K562 (cell line): Measurements from ENCODE around the gene TMEM53. TPM values are rescaled to one million over a fixed set of nuclear protein-coding genes. Genes with fewer than 3 reads are reported as not detected.

ENCODE experiments used
- BRD4 ChIP-seq: fragments of 200-600 bp; sonication (generic); IDR thresholded peaks from 2 replicates; pipeline ENCODE4 v1.6.1; 2017; ENCODE audit warnings: inconsistent platforms
- ETV1 ChIP-seq: fragments of 450-650 bp; conservative IDR thresholded peaks from 2 replicates; pipeline ENCODE4 v1.6.1; 2016; ENCODE audit warnings: missing genetic modification characterization, control low read depth, low read depth, missing compliant biosample characterization
- GATAD2A ChIP-seq: fragments of 450-650 bp; IDR thresholded peaks from 2 replicates; pipeline ENCODE4 v1.6.1; 2017
- KDM4B ChIP-seq, 2 experiments: fragments of 450-650 bp in 1 of 2; sonication (generic) in 1 of 2; IDR thresholded peaks; 2 replicates each; pipeline ENCODE4 v1.6.1; 2016 to 2017; ENCODE audit warnings: borderline replicate concordance in 2 of 2, antibody characterized with exemption in 1 of 2, low read depth in 1 of 2, mild to moderate bottlenecking in 1 of 2
- MTF1 ChIP-seq: fragments of 250-450 bp; sonication (Bioruptor Pico); IDR thresholded peaks from 2 replicates; pipeline ENCODE4 v1.9.0; 2021; ENCODE audit warnings: moderate library complexity, mild to moderate bottlenecking, inconsistent platforms, borderline replicate concordance
- NFIC ChIP-seq: fragments of 450-650 bp; IDR thresholded peaks from 2 replicates; pipeline ENCODE4 v1.6.1; 2017; ENCODE audit warnings: mild to moderate bottlenecking, inconsistent platforms
- PTBP1 ChIP-seq: fragments of 200-400 bp; formaldehyde crosslinking; IDR thresholded peaks from 2 replicates; pipeline ENCODE4 v1.6.1; 2017; ENCODE audit warnings: low read depth, low read length
- RFX7 ChIP-seq: fragments of 250-450 bp; sonication (Bioruptor Pico); IDR thresholded peaks from 2 replicates; pipeline ENCODE4 v1.5.1; 2021; ENCODE audit warnings: mild to moderate bottlenecking
- TBP ChIP-seq: optimal IDR thresholded peaks from 2 replicates; pipeline ENCODE3; 2011; ENCODE audit warnings: low read depth, low read length, improper control_type of control experiment
- ZNF589 ChIP-seq: fragments of 200-800 bp; sonication (Bioruptor generic); IDR thresholded peaks from 2 replicates; pipeline ENCODE4 v1.6.1; 2016; ENCODE audit warnings: low read depth, missing genetic modification characterization, missing compliant biosample characterization
- polyA plus RNA-seq, 8 experiments: library from polyadenylated mRNA; depleted of rRNA in 4 of 8; stranded (reverse) in 5 of 8; unstranded in 3 of 8; fragments of >200 nt; fragmentation: Nextera tagmentation in 2 of 8; fragmentation: Illumina TruSeq in 1 of 8; extraction: Ambion mirVana in 2 of 8; extraction: Trizol in 1 of 8; gene quantifications; 2 replicates each; pipeline versions ENCODE4 v1.2.1 to v1.2.3, GENCODE V29; 2011 to 2014; ENCODE audit warnings: inconsistent platforms in 1 of 8, missing spikeins in 1 of 8
- total RNA-seq, 7 experiments: library from RNA; depleted of rRNA in 6 of 7; stranded (reverse); fragments of >200 nt in 6 of 7; fragmentation: Illumina TruSeq in 2 of 7; extraction: Trizol in 2 of 7; gene quantifications; 2 replicates each; pipeline versions ENCODE4 v1.2.1 to v1.2.3, GENCODE V29; 2011 to 2021; ENCODE audit warnings: low replicate concordance in 1 of 7
- TF ChIP-seq, protein P1 (sequence below): fragments of 450-650 bp; IDR thresholded peaks from 2 replicates; pipeline ENCODE4 v1.6.1; 2016; ENCODE audit warnings: low read depth, mild to moderate bottlenecking, moderate library complexity
- TF ChIP-seq, protein P2 (sequence below): sonication (generic); formaldehyde crosslinking; IDR thresholded peaks from 2 replicates; pipeline ENCODE4 v1.8.1; 2023; ENCODE audit warnings: mild to moderate bottlenecking, missing genetic modification reagents
- TF ChIP-seq, protein P3 (sequence below): fragments of 450-650 bp; IDR thresholded peaks from 2 replicates; pipeline ENCODE4 v1.6.1; 2016; ENCODE audit warnings: borderline replicate concordance
- TF ChIP-seq, protein P4 (sequence below): fragments of 250-450 bp; sonication (Bioruptor Pico); IDR thresholded peaks from 2 replicates; pipeline ENCODE4 v1.8.0; 2022; ENCODE audit warnings: moderate library complexity, mild to moderate bottlenecking, inconsistent platforms
- TF ChIP-seq, protein P5 (sequence below): sonication (generic); IDR thresholded peaks from 2 replicates; pipeline ENCODE4 v1.6.1; 2016
- TF ChIP-seq, protein P6 (sequence below), 2 experiments: fragments of 450-650 bp; IDR thresholded peaks; 2 replicates each; pipeline ENCODE4 v1.6.1; 2018; ENCODE audit warnings: mild to moderate bottlenecking in 2 of 2, low read depth in 1 of 2; ENCODE audit not compliant: partially characterized antibody in 2 of 2

Gene TMEM53
- total and polyA plus RNA-seq, 9 of the 15 experiments (the other 6 are each of a cell fraction or from before 2014, with no cell fraction given) = 0.23 to 3.7 (median 2.0) TPM

DNA sequence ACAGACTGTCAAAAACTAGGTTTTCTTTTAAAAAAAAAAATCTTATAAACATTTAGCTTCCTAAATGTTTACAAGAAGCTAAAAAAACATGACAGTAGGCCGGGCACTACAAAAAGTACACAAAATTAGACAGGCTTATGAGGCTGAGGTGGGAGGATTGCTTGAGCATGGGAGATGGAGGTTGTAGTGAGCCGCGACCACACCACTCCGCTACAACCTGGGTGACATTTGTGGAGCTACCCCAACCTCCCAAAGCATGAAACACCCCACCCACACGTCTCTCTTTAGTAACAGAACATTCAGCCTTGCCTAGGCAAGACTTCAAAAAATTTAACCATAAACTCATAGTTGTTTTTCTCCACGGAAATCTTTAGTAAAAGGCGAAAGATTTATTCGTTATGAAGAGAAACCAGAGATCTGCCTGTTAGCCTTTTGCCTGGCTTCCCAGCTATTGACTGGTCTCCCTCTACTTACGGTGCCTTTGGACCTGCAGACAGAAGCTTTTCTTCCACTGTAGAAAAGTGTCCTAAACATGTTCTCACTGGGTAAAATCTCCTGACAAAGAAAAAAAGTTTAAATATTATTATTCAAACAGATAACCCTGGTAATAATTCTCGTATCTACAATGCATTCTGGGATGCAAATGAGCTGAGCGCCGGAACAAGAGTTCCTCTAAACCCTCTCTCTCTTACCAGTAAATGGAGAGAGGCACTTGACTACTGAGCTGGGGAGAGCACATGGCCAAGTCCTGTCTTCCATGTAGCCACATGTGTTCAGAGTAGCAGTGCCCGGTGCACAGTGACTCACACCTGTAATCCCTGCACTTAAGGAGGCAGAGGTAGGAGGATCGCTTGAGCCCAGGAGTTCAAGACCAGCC lies 47.4 kb upstream of the TMEM53 start (continued):
- peak in 1 of 2 experiments; percentile 100; a peak in 2 of 4 replicates for TF ChIP-seq KDM4B (IDR thresholded peaks at IDR 0.05; ENCODE audit: borderline replicate concordance in 2 of 2, low read depth in 1 of 2)
- TF ChIP-seq RFX7 = peak; percentile 100
- TF ChIP-seq, protein P1, sequence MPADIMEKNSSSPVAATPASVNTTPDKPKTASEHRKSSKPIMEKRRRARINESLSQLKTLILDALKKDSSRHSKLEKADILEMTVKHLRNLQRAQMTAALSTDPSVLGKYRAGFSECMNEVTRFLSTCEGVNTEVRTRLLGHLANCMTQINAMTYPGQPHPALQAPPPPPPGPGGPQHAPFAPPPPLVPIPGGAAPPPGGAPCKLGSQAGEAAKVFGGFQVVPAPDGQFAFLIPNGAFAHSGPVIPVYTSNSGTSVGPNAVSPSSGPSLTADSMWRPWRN = peak; percentile 63; the same call in 1 of the 2 replicates
- TF ChIP-seq BRD4 = peak; percentile 96
- TF ChIP-seq, protein P2, sequence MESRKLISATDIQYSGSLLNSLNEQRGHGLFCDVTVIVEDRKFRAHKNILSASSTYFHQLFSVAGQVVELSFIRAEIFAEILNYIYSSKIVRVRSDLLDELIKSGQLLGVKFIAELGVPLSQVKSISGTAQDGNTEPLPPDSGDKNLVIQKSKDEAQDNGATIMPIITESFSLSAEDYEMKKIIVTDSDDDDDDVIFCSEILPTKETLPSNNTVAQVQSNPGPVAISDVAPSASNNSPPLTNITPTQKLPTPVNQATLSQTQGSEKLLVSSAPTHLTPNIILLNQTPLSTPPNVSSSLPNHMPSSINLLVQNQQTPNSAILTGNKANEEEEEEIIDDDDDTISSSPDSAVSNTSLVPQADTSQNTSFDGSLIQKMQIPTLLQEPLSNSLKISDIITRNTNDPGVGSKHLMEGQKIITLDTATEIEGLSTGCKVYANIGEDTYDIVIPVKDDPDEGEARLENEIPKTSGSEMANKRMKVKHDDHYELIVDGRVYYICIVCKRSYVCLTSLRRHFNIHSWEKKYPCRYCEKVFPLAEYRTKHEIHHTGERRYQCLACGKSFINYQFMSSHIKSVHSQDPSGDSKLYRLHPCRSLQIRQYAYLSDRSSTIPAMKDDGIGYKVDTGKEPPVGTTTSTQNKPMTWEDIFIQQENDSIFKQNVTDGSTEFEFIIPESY = peak; percentile 94
- TF ChIP-seq, protein P3, sequence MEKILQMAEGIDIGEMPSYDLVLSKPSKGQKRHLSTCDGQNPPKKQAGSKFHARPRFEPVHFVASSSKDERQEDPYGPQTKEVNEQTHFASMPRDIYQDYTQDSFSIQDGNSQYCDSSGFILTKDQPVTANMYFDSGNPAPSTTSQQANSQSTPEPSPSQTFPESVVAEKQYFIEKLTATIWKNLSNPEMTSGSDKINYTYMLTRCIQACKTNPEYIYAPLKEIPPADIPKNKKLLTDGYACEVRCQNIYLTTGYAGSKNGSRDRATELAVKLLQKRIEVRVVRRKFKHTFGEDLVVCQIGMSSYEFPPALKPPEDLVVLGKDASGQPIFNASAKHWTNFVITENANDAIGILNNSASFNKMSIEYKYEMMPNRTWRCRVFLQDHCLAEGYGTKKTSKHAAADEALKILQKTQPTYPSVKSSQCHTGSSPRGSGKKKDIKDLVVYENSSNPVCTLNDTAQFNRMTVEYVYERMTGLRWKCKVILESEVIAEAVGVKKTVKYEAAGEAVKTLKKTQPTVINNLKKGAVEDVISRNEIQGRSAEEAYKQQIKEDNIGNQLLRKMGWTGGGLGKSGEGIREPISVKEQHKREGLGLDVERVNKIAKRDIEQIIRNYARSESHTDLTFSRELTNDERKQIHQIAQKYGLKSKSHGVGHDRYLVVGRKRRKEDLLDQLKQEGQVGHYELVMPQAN = peak; percentile 79; the same call in 1 of the 2 replicates
- TF ChIP-seq NFIC = peak; percentile 94
- TF ChIP-seq MTF1 = no peak
- TF ChIP-seq, protein P4, sequence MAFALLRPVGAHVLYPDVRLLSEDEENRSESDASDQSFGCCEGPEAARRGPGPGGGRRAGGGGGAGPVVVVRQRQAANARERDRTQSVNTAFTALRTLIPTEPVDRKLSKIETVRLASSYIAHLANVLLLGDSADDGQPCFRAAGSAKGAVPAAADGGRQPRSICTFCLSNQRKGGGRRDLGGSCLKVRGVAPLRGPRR (CRISPR knock-in tag) = 0 out of 2 replicates have a peak, but pooled peaks have one; percentile 69
- peak; percentile 99 for TF ChIP-seq PTBP1
- TF ChIP-seq, protein P5, sequence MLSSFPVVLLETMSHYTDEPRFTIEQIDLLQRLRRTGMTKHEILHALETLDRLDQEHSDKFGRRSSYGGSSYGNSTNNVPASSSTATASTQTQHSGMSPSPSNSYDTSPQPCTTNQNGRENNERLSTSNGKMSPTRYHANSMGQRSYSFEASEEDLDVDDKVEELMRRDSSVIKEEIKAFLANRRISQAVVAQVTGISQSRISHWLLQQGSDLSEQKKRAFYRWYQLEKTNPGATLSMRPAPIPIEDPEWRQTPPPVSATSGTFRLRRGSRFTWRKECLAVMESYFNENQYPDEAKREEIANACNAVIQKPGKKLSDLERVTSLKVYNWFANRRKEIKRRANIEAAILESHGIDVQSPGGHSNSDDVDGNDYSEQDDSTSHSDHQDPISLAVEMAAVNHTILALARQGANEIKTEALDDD = peak; percentile 78
- TF ChIP-seq ZNF589 (CRISPR knock-in tag) = peak; percentile 99
- peak; percentile 99 for TF ChIP-seq GATAD2A
- no peak for TF ChIP-seq TBP
- TF ChIP-seq, protein P6, sequence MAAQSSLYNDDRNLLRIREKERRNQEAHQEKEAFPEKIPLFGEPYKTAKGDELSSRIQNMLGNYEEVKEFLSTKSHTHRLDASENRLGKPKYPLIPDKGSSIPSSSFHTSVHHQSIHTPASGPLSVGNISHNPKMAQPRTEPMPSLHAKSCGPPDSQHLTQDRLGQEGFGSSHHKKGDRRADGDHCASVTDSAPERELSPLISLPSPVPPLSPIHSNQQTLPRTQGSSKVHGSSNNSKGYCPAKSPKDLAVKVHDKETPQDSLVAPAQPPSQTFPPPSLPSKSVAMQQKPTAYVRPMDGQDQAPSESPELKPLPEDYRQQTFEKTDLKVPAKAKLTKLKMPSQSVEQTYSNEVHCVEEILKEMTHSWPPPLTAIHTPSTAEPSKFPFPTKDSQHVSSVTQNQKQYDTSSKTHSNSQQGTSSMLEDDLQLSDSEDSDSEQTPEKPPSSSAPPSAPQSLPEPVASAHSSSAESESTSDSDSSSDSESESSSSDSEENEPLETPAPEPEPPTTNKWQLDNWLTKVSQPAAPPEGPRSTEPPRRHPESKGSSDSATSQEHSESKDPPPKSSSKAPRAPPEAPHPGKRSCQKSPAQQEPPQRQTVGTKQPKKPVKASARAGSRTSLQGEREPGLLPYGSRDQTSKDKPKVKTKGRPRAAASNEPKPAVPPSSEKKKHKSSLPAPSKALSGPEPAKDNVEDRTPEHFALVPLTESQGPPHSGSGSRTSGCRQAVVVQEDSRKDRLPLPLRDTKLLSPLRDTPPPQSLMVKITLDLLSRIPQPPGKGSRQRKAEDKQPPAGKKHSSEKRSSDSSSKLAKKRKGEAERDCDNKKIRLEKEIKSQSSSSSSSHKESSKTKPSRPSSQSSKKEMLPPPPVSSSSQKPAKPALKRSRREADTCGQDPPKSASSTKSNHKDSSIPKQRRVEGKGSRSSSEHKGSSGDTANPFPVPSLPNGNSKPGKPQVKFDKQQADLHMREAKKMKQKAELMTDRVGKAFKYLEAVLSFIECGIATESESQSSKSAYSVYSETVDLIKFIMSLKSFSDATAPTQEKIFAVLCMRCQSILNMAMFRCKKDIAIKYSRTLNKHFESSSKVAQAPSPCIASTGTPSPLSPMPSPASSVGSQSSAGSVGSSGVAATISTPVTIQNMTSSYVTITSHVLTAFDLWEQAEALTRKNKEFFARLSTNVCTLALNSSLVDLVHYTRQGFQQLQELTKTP (IDR thresholded peaks at IDR 0.05; ENCODE audit: low read depth in 1 of 2, partially characterized antibody in 2 of 2) = peak; percentile 91 to 99
- TF ChIP-seq ETV1 (tag) = peak; percentile 83
